ENCODE data around the gene ZNF385B.
A peak's percentile ranks its signal among the peaks of the same experiment; 100 is the strongest.
"Not testable (repeated sequence)": the region's sequence is repeated elsewhere in the genome, so short reads cannot be mapped to it uniquely, and the experiment has no call there.

Gene ZNF385B
- total RNA-seq, result 0 reads per million in 4 donors

DNA sequence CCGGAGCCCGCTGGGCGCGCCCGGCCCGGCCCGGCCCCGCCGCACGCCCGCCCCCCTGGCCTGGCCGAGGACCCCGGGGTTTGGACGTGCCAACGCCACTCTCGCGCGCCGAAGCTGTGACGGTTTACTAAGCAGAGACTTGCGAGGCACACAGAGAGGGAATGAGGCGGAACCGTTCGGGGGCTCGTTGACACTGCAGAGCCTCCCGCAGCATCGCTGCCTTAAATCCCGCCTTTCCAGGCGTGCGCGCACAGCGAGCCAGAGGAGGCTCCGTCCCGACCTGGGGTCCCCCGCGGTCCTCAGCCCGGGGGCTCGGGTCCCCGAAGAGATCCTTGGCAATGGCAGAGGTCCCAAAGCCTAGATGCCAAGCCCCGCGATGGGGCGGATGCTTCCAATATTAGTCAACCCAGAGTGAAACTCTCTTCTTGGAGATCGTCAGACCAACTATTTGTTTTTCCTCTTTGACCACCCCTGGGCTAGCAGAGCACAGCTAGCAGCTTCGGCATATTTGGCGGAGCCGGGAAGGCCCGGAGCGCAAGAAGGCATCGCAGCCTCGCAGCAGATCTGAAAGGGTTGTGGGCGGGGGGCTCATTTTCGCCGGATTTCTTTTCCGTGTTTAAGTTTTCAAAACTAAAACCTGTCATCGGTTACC is at the start of gene ZNF385B:
Gene ZNF385B (minus strand): TSS at position 197 of the 652 bp plus-strand sequence.
- DNase-seq, result no peak

DNA sequence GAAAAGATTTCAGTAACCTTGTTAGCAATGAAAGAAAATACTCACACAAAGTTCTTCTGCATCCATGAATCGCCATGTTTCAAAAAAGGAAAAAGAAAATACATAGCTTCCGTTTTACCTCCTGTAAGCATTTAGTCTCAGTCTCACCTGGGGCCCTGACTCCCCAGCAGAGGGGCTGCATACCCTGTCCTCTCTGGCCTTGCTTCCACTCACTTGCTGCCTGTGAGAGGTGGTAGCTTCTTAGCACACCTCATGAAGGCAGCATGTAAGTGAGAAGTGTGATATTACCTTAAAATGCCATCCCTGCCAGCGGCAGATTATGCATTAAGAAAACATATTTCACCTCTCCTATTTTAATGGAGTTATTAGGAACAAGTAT is 49.3 kb upstream of the ZNF385B start:
- DNase-seq, result no peak

DNA sequence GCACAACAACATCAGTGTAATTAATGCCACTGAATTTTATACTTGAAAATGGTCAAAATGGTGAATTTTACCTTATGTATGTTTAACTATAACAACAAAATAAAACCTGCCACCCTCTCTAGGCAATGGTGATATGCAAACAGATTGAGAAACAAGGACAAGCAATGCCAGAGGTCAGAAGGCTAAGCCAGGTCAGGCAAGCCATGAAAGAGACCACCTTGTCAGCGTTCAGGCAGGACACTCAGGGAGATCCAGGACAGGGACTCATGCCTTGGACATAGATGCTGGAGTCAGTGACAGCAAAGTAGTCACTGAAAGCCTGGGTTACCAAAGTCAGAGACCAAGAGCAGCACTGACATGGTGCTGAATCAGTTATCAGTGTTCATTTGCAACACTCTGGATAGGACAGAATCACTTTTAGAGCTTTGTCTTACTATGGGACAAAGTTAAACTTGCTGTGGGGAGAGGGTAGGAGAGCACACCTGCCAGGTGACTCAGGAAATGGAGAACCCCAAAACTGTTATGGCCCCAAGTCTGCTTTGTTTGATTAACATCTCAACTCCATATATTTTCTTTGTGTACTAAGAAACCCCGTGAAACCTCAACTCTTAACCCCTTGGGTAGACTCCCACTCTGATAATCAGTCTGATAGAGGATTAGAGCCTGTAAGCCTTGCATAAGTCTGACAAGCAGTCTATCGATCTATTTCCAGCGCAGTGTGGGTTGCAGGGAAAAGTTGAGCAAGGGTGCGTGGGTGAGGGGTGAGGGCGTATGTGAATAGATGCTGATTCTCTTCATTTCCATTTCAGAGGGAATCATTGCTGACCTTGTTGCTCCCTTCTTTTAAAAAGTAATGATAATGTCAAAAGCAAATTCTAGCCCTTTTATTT is 48.7 kb upstream of the ZNF385B start:
- no peak for DNase-seq

DNA sequence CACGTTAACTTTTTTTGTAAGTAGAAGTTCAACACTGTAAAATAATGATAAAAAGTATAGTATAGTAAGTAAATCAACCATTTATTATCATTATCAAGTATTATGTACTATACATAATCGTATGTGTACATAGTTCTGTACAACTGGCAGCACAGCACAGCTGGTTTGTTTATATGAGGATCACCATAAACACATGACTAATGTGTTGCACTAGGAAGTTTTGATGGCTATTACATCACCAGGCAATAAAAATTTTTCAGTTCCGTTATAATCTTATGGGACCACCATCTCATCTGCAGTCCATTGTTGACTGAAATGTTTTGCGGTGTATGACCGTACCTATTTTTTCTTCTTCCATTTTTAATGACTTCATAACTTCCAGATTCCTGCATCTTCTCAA is 39.2 kb upstream of the ZNF385B start:
- DNase-seq, result no peak

DNA sequence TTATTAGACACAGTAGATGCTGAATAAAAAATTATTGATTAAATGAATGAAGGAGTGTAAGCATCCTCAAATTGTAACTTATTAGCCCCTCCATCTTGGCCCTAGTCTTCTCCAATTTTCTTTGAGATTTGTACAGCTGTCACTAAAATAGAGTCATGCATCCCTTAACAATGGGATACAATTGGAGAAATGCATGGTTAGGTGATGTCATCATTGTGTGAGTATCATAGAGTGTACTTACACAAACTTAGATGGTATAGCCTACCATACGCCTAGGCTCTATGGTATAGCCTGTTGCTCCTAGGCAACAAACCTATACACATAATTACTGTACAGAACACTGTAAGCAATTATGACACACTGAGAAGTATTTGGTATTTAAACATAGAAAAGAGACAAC is 38.3 kb upstream of the ZNF385B start:
- DNase-seq, result no peak

DNA sequence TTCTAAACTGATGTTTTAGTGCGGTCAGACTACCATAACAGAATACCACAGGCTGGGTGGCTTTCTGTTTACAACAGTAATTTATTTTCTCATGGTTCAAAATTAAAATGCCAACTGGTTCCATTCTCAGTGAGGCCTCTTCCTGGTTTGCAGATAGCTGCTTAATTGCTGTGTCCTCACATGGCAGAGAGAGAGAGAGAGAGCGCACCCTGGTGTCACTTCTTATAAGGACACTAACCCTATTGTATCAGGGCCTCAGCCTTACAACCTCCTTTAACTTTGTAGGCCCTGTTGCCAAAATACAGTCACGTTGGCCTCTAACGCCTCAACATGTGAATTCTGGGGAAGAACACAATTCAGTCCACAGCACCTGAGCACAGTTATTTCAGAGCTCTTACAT is 37.5 kb upstream of the ZNF385B start:
- peak in 1 of 5 donors; percentile 20 for DNase-seq

DNA sequence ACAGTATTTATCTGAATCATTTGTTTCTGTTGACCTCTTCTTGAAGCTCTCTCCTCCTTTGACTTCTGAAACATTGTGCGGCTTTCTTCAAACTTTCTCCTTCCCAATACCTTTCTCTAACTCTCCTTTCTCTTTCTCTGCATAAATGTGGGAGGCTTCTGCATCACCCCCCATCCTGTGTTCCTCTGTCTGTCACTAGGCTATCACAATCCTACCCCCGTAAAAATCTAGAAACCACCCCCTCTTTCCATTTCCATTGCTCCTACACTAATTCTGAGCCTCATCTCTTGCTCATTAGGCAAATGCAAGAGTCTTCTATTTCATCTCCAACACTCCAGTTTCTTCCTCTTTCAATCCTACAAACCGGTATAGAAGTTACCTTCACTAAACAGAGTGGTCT is 32.2 kb upstream of the ZNF385B start:
- no peak for DNase-seq

DNA sequence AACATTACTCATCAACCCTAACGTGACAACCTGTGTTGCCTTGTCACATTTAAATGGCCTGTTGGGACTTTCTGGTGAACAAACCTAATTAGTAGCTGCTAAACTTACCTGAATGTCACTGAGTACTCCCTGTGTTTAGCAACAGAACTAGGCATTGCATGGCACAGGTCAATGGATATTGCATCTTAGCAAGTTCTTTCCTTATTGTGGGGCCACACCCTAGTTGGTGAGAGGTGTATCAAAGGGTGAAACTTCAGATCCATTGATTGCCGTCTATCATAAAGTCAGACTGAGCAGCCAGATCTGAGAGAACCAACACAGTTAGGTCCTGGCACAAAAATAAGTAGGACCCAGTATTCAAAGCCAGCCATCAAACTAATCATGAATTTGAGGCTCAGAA is 29.8 kb upstream of the ZNF385B start:
- no peak for DNase-seq

DNA sequence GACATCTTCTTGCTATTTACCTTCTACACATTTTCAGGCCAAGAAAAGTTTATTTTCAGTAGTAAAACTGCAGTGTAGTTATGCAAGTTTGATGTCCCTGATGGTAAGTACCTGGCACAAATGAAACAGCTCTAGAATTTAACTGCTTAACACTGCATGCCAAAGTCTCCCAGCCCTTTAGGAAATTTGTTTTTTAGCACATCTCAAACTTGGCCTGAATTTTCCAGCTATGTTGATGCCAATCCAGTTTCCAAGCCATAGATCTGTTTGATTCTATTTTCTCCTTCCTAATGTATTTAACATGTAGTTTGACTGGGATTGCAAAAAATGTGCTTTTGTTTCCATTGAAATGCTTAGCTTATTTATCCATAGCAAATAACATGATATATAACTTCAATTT is 29.3 kb upstream of the ZNF385B start:
- DNase-seq, result no peak

DNA sequence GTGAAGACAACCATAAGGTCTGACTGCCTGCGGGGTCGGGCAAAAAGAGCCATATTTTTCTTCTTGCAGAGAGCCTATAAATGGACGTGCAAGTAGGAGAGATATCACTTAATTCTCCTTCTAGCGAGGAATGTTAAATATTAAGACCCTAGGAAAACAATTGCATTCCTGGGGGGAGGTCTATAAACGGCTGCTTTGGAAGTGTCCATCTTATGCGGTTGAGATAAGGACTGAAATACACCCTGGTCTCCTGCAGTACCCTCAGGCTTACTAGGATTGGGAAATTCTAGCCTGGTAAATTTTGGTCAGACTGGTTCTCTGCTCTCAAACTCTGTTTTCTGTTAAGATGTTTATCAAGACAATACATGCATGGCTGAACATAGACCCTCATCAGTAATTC is 27.2 kb upstream of the ZNF385B start:
- not testable (repeated sequence) for DNase-seq

DNA sequence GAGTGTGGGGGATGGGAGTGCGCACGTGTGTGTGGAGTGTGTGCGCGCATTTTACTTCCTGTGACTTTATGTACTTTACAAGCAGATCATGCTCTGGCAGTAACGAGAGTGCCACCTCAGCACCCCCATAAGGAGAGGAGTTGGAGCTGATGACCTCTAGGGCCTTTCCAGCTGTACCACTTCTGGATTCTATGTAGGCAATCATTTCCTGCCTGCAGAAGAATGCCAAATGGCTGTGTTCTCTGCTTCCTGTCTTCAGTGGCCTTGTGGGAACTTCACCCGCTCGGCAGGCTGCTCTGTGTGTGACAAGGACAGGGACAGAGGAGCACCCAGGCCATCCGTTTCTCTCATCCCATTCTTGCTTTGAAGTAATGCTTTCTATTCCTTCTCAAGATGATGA is 22.8 kb upstream of the ZNF385B start:
- no peak for DNase-seq

DNA sequence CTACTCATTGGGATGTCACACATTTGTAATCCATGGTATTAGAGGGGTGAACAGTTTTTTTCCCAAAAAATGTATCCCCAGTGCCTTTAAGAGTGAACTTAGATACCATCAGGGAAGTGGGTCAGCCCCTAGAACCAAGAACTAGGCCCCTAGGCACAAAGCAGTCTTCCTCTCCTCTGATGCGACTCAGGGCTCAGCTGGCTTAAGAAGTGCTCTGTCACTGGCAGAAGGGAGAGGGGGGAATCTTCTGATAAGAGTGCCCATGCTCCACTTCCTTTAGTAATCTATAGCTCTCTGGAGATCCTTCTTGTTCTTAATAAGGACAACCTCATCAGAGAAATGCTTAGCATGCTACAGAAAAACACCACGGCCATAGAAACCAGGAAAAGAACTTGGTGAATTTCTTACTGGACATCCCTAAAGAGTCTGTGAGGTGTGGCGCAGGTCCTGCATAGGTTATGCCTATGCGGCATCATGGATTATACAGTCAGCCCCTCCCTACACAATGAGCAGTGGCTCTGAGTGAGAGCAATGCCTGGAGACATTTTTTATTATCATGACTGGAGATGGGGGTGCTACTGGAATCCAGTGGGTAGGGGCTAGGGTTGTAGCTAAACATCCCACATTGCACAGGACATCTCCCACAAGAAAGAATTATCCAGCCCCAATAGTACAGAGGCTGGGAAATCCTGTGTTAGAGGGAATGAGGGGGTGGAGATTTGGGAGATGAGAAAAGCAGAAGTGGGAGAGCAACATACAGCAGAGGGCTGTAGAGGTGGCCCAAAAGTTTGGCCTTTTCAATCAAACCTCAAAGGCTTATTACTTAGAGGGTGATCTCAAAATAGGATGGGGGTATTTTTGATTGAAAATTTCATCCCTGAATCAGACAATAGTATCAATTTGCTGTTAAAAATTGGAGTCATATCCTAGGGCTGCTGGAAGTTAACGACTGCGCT is 21.7 kb upstream of the ZNF385B start:
- DNase-seq, result no peak

DNA sequence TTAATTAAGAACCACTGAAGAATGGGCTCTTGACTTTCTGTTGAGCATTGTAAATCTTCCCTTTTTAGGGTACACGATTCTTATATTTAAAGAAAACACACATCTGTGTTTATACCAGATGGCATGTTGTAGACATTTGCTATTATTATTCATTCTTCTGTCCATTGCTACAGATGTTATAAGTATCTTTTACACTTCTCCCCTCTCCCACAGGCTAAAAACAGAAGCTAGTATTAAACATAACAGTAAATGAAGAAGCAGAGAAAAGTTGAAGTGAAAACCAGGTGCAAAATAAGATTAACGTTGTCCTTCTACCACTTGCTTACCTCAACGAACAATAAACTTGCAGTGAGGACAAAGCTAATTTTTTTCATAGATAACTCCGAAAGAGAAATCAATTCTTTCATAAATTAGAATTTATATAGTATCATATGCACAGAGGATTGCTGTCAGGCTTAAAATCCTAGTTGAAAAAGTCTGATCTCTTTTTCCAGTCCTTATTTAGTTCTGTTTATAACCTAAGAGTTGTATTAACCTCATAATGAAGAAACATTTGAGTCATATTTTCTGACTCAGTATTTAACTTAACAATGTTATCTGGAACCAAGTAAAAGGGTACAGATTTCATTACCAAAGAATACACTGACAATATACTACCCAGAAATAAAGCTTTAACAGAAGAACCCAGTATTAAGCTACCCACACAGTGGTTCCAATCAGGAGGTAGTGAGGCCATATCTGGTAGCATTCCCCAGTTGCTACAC is 16.4 kb upstream of the ZNF385B start:
- no peak for DNase-seq

DNA sequence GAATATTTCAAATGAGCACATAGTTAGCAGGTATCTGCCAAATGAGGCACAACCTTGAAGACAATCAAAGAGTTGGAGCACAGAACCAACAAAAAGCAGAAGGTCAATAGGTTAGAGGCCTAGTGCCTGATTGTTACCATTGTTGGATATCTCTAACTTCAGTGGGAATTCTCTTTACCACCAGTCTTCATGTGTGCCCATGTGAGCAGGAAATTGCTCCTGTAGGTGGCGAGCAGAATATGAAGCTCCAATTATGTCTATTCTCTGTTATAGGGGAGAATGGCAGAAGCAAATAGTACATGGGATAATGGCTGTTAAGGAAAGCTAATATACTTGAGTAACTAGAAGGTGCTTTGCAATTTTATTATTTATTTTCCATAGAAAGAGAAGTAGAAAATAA is 14.9 kb upstream of the ZNF385B start:
- no peak for DNase-seq

DNA sequence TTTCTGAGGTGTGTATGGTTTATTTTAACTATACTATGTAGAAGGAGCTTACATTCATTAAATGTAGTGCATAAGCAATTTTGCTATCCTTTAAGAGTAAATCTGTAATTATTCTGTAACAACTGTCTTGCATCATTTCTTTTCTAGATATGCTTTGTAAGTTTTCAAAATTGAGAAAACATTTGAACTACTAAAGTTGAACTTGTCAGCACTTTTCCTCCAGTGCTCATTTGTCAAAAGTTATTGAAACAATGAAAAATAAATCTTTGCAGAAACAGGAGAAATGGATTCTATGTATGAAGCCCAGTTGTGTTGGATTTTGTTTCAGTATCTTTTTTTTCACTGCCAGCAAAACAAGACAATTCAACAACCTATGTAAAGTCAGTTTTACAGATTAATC is 14.5 kb upstream of the ZNF385B start:
- DNase-seq, result no peak

DNA sequence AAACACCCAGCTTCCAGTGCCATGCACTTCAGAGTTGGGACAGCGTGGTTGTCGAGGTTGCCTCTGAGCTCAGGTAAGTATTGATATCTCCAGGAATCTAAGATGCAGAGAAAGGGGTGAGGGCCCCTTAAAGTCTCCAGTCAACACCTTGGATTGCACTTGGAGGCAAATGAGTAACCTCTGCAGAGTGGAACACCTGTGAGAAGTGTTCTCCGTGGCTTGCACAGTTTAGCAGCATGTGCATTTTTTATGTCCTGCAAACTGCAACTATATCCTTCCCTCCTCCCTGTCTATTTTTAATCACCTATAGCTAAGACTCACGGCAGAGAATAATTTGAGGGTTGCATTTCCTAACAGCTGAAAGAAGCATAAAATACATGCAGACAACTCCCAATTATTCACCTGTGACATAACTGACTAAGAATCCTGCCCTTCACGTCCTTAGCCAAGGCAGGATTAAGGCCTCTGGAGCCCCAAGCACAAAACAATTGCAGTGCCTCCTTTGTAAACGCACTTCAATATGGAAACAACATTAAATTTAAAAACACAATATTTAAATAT is 1.6 kb upstream of the ZNF385B start:
- DNase-seq, result no peak

DNA sequence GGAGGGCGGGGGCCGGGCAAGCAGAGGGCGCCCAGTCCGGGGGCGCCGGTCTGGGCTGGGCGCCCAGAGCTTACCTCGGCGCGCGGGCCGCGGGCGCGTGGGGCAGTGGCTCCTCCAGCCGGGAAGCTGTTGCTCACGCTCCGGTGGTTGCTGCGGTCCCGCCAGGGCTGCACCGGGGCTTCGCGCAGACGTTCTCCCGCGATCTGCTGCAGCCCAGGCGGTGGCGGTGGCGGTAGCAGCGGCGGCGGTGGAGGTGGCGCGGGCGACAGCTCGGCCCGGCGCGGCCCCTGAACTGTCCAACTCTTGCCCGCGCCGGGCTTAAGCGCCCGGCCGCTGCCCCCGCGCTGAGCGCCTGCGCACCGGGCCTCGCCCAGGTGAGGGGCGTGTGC is 391 bp downstream of the ZNF385B start:
- DNase-seq, result no peak

DNA sequence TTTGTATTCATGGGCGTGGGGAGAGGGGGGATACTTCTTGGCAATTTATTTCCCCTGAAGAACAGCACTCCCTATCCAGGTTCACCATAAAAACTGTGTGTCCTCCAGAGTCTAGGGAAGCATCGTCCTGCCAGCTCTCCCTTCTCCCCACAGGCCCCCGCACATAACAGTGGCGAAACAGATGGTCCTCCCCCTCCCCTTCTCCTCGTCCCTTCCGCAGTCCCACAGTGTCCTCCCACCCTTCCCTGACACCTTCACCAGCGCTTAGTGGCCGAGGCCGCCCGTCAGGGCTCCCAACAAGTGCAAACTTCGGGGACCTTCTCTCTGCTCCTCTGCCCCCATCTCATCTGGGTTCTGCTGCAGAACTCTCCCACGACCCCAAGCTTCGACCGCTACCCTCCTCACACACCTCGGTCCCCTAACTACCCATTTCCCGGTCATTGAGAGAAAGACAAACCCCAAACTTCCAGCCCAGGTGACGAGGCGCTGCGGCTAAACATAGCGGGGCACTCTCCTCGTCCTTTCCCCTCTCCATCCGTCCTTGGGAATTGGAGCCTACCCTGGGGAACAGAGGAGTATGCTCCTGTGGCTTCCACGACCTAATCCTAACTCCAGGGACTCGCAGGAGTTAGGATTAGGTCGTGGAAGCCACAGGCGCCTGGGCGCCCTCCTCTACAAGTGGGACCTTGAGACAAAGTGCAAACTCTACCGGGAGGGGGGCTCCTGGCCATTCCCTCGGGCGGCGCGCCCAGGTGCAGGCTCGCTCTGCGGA is 971 bp downstream of the ZNF385B start:
- no peak for DNase-seq

DNA sequence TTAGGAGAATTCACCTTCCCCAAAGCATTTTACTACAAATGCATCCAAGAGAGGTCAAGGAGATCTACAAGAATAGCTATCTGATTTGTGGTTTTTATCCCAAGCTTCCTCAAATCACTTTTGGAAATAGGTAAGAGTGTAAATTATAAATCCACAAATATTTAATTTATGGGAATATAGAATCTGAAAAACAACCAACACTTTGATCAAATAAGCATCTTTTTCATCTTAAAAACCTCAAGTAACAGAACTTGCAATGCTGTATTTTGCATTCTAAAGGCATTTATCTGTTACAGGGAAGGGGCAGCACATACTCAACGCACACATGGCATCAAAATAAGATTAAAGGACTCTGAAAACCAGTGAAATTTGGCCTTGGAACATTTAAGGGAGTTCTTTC is 1.9 kb downstream of the ZNF385B start:
- no peak for DNase-seq

DNA sequence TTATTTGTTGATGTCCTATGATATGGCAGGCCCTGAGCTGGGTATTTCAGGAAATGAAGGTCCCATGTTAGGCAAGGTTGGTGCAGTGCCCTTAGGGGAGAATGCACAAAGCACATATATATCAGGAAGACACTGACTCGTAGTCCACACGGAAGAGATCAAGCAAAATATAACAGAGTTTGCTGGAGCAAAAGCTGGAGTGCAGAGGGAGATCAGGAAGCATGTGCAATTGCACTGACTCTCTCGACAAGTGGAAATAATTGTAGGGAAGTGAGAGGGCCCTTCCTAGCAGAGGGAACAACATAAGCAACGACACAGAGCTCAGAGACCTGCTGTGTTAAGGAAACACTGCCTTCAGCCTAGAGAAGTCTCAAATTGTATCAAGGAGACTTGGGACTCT is 4.2 kb downstream of the ZNF385B start:
- no peak for DNase-seq

DNA sequence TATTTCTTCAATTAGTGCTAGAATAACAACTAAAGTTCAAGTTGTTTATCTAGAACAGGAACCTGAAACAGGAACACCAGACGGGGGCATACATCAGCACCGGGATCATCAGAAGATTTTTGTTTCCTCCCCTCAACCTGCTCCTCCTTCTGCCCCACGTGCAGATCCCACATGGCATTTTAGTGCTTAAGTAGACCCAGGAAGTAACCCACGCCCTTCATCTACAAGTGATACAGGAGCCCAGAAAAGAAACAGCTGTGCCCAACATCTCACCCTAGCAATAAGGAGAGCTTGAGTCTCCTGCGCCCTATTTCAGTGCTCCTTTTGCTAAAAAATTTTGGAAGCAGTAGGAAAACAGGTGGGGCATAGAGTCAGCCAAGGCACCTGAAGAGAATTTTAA is 5.2 kb downstream of the ZNF385B start:
- DNase-seq, result no peak

Measured in T-helper 1 cell (primary cell).